Body of pancreas (tissue), 4 donors: ENCODE measurements around the gene BCO1.

Experiments
- CTCF ChIP-seq, 7 experiments: fragments of 450-650 bp in 4 of 7; fragments of 200-600 bp in 3 of 7; sonication (generic) in 3 of 7; IDR thresholded peaks; one replicate each; pipeline ENCODE4 v1.5.1; 2016 to 2019; ENCODE audit warnings: antibody characterized with exemption in 7 of 7
- POLR2A ChIP-seq, 3 donors: fragments of 450-650 bp; IDR thresholded peaks; one replicate each; pipeline ENCODE4 v1.6.1; 2016; ENCODE audit warnings: antibody characterized with exemption in 3 of 3, mild to moderate bottlenecking in 2 of 3

- no peak for TF ChIP-seq CTCF (IDR thresholded peaks at IDR 0.05)
- no peak for TF ChIP-seq POLR2A (IDR thresholded peaks at IDR 0.05)
Measured at GRCh38 chr16:81275795-81276194, 37.3 kb downstream of the BCO1 start.
